ENCODE results near the gene CCDC198. TPM values are rescaled to one million over a fixed set of nuclear protein-coding genes. Genes with fewer than 3 reads are reported as not detected.

CCDC198 gene
- total RNA-seq, 1 donor from 2014 or later, result not detected

DNA sequence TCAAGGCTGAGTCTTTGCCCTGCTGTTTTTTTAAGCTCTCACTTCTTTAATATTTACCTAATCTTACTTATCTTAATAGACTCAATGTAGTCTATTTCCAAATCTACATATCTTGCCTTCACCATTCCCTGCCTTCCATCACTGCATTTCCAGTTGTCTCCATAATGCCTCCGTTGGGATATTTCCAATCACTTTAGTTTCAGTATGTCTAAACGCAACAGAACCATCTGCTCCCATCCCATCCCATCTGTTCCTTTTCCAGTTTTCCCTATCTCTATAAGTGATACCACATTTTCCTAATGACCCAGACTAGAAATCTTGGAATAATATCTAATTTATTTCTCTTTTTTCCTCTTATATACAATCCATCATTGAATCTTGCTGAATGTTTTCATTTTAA is 15.1 kb upstream of the CCDC198 start:
- Histone ChIP-seq H3K4me1 (no peaks in the 10 kb centered on the region), H3K27me3 (no peaks in the 10 kb centered on the region), H3K79me2 (ENCODE audit: low read depth) (no peaks in the 10 kb centered on the region), H3K36me3 (no peaks in the 10 kb centered on the region), H4K20me1 (ENCODE audit: low read depth) (no peaks in the 10 kb centered on the region), H3K9ac (no peak overlapping the region), H3F3A (ENCODE audit: low read depth) (no peaks in the 10 kb centered on the region), H3K27ac (no peak overlapping the region), H2AFZ (replicated peaks) (no peak overlapping the region), H3K4me3 (no peak overlapping the region), H3K9me3 (ENCODE audit: low read depth) (no peaks in the 10 kb centered on the region), H3K4me2 (no peak overlapping the region)
- no peaks in the 10 kb centered on the region for H3K27me3 Mint-ChIP-seq (ENCODE audit: insufficient read depth, low read depth)
- TF ChIP-seq EZH2phosphoT487 (IDR thresholded peaks at IDR 0.05) (no peak), EZH2 (IDR thresholded peaks at IDR 0.05) (no peak)
- TF ChIP-seq, protein P1, sequence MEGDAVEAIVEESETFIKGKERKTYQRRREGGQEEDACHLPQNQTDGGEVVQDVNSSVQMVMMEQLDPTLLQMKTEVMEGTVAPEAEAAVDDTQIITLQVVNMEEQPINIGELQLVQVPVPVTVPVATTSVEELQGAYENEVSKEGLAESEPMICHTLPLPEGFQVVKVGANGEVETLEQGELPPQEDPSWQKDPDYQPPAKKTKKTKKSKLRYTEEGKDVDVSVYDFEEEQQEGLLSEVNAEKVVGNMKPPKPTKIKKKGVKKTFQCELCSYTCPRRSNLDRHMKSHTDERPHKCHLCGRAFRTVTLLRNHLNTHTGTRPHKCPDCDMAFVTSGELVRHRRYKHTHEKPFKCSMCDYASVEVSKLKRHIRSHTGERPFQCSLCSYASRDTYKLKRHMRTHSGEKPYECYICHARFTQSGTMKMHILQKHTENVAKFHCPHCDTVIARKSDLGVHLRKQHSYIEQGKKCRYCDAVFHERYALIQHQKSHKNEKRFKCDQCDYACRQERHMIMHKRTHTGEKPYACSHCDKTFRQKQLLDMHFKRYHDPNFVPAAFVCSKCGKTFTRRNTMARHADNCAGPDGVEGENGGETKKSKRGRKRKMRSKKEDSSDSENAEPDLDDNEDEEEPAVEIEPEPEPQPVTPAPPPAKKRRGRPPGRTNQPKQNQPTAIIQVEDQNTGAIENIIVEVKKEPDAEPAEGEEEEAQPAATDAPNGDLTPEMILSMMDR (IDR thresholded peaks at IDR 0.05), result no peak
- no peak for DNase-seq (ENCODE audit: low spot score)
- no peak overlapping the region for H3K27ac Mint-ChIP-seq
- H3K4me1 Mint-ChIP-seq, result peaks cover 5% of the 10 kb centered on the region
- no peaks in the 10 kb centered on the region for H3K36me3 Mint-ChIP-seq
- H3K4me3 Mint-ChIP-seq, result no peak overlapping the region
- no peaks in the 10 kb centered on the region for H3K9me3 Mint-ChIP-seq

DNA sequence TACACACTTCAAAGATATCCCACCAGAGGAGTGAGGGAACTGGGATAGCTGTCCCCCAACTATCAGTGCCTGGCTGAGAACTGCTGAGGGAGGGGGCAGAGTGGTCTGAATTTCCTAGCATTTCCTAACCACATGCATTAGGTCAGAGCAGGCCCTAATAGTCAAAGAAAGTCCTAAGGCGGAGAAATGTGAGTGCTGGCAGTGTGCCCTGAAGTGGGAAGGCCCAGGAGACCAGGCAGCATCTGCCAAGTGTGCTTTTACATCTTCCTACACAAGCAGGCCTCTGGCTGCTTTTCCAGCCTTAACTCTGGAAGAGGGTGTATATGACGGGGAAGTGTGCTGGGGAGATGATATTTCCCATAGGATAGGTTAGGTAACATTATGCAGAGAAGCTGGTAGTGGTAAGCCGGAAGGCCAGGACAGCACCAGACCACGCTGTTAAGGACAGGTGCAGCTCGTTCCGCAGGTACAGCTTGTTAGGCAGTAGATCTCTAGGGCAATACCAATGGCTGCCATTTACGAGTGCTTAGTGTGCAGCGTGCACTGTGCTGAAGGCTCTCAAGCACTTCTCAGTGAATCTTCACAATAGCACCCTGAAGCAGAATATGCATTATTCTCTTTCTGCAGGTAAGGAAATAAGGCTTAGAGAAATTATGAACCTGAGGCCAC is 9.1 kb upstream of the CCDC198 start:
- no peak overlapping the region for H3K4me3 ChIP-seq

DNA sequence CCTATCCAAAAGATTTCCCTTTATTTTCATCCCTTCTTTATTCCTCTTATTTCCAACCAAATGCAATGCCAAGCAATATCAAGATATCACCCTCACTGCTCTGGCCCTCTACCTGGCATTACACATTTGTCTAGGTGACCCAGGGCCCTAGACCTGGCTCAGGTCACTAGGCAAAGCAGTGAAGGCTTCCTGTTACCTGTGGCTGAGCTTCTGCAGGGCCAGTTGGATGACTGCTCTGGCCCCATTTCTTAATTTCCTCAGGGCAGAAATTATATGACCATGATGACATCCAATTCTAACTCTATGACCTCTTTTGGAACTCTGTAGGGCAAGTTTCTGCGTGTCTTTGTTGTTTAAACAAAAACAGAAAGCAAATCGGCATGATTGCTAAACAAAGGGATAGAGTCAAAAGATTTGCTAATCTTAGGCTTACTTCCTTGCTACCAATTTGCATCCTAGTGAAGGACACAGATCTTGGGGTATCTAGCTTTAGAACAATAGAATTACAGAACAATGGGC is 7.4 kb upstream of the CCDC198 start:
- Histone ChIP-seq H3F3A (ENCODE audit: low read depth) (no peaks in the 10 kb centered on the region), H3K4me1 (peaks cover 8% of the 10 kb centered on the region), H3K4me2 (no peak overlapping the region), H3K4me3 (no peak overlapping the region), H3K79me2 (ENCODE audit: low read depth) (no peaks in the 10 kb centered on the region), H3K9me3 (ENCODE audit: low read depth) (no peaks in the 10 kb centered on the region), H3K27me3 (no peaks in the 10 kb centered on the region), H2AFZ (replicated peaks) (no peak overlapping the region), H3K36me3 (no peaks in the 10 kb centered on the region), H4K20me1 (ENCODE audit: low read depth) (no peaks in the 10 kb centered on the region), H3K9ac (no peak overlapping the region), H3K27ac (no peak overlapping the region)
- Mint-ChIP-seq H3K27me3 (ENCODE audit: insufficient read depth, low read depth) (peaks cover 2% of the 10 kb centered on the region), H3K9me3 (no peaks in the 10 kb centered on the region), H3K36me3 (no peaks in the 10 kb centered on the region), H3K27ac (no peak overlapping the region), H3K4me1 (no peaks in the 10 kb centered on the region), H3K4me3 (no peak overlapping the region)
- TF ChIP-seq EZH2phosphoT487 (IDR thresholded peaks at IDR 0.05) (no peak), EZH2 (IDR thresholded peaks at IDR 0.05) (no peak)
- TF ChIP-seq, protein P1 (IDR thresholded peaks at IDR 0.05), result no peak
- no peak for DNase-seq (ENCODE audit: low spot score)

More for the DNA sequence above, 9.1 kb upstream of the CCDC198 start:
- Histone ChIP-seq H3K9ac (no peak overlapping the region), H3F3A (ENCODE audit: low read depth) (no peaks in the 10 kb centered on the region), H3K4me2 (no peak overlapping the region), H3K27me3 (no peaks in the 10 kb centered on the region), H3K9me3 (ENCODE audit: low read depth) (no peaks in the 10 kb centered on the region), H3K36me3 (no peaks in the 10 kb centered on the region), H3K79me2 (ENCODE audit: low read depth) (no peaks in the 10 kb centered on the region), H3K27ac (no peak overlapping the region), H3K4me1 (peaks cover 8% of the 10 kb centered on the region), H2AFZ (replicated peaks) (no peak overlapping the region), H4K20me1 (ENCODE audit: low read depth) (no peaks in the 10 kb centered on the region)
- H3K36me3 Mint-ChIP-seq, result no peaks in the 10 kb centered on the region
- DNase-seq (ENCODE audit: low spot score), result no peak
- TF ChIP-seq EZH2 (IDR thresholded peaks at IDR 0.05), result no peak
- TF ChIP-seq EZH2phosphoT487 (IDR thresholded peaks at IDR 0.05), result no peak
- TF ChIP-seq, protein P1 (IDR thresholded peaks at IDR 0.05), result no peak
- H3K27me3 Mint-ChIP-seq (ENCODE audit: insufficient read depth, low read depth), result peaks cover 2% of the 10 kb centered on the region
- no peaks in the 10 kb centered on the region for H3K4me1 Mint-ChIP-seq
- no peaks in the 10 kb centered on the region for H3K9me3 Mint-ChIP-seq
- peak overlapping the region; percentile 26 for H3K27ac Mint-ChIP-seq
- H3K4me3 Mint-ChIP-seq, result no peak overlapping the region
